HepG2 (cell line): Measurements from ENCODE around the gene FCN3. TPM values are rescaled to one million over a fixed set of nuclear protein-coding genes. Genes with fewer than 3 reads are reported as not detected.

Experiments
- ATAC-seq: fragments of 200-7000 bp; cut with Tn5 transposase; 3 replicates; pipeline ENCODE4 v1.9.1; 2020; ENCODE audit warnings: mild to moderate bottlenecking, moderate library complexity
- BruUV-seq: library from RNA; stranded (reverse); fragments of 400-500 nt; replicated peaks from 2 replicates; lab custom pipeline; 2021; lab: Mats Ljungman, UMichigan
- CTCF ChIA-PET: fragments of 300-600 bp; formaldehyde crosslinking; extraction: SDS; loops from one replicate; lab custom pipeline; 2021; ENCODE audit warnings: low total read pairs, inconsistent platforms, low intra/inter-chr PET ratio; lab: Yijun Ruan, JAX
- POLR2A ChIA-PET: fragments of 350-600 bp; sonication (Branson Sonifier 250); formaldehyde crosslinking; loops from one replicate; lab custom pipeline; 2020; ENCODE audit warnings: antibody characterized with exemption, inconsistent platforms; lab: Yijun Ruan, JAX
- DNase-seq: peaks from one replicate; pipeline ENCODE4 v3.0.0-alpha.2; 2015; ENCODE audit warnings: low spot score
- FAIRE-seq: peaks from 3 replicates; lab custom pipeline; 2011; peaks lifted over from hg19 to GRCh38; lab: Jason Lieb, UNC
- H2AFZ ChIP-seq: one replicate; pipeline ENCODE4 v1.6.1; 2011; ENCODE audit warnings: low read length, inconsistent platforms
- H3K27ac ChIP-seq: fragments of 300-600 bp; 3 replicates; pipeline ENCODE4 v1.8.0; 2011; ENCODE audit warnings: mixed run types, mild to moderate bottlenecking, mixed read lengths, low read length, inconsistent platforms; ENCODE audit not compliant: insufficient read depth; ENCODE audit errors: extremely low read length
- H3K27me3 ChIP-seq, 2 experiments: fragments of 200-600 bp in 1 of 2; 2 replicates in 1 of 2; 3 replicates in 1 of 2; pipeline versions ENCODE4 v1.6.0 to v1.8.0; 2011; ENCODE audit warnings: low read length in 2 of 2, mild to moderate bottlenecking in 2 of 2, moderate library complexity in 2 of 2, inconsistent platforms in 1 of 2; ENCODE audit not compliant: insufficient read depth in 2 of 2, control insufficient read depth in 1 of 2
- H3K36me3 ChIP-seq, 2 experiments: fragments of 200-600 bp in 1 of 2; replicated peaks in 1 of 2; 2 replicates in 1 of 2; 3 replicates in 1 of 2; pipeline versions ENCODE4 v1.5.1 to v1.8.0; 2011; ENCODE audit warnings: low read length in 2 of 2, inconsistent platforms in 1 of 2; ENCODE audit not compliant: insufficient read depth in 2 of 2, control insufficient read depth in 1 of 2
- H3K4me1 ChIP-seq: 2 replicates; pipeline ENCODE4 v1.5.1; 2012; ENCODE audit warnings: low read length, inconsistent platforms; ENCODE audit not compliant: insufficient read depth
- H3K4me2 ChIP-seq: 2 replicates; pipeline ENCODE4 v1.6.0; 2011; ENCODE audit warnings: low read depth, low read length, inconsistent platforms
- H3K4me3 ChIP-seq, 3 experiments: fragments of 200-600 bp in 1 of 3; sonication (generic), shearing (Covaris generic) in 1 of 3; replicated peaks in 1 of 3; 2 replicates each; pipeline ENCODE4 v1.5.1; 2011 to 2016; ENCODE audit warnings: low read length in 3 of 3, inconsistent platforms in 2 of 3, low read depth in 2 of 3, mild to moderate bottlenecking in 2 of 3, control low read depth in 1 of 3, mixed read lengths in 1 of 3; ENCODE audit not compliant: insufficient read depth in 1 of 3
- H3K79me2 ChIP-seq: one replicate; pipeline ENCODE4 v1.6.1; 2011; ENCODE audit warnings: low read length, inconsistent platforms; ENCODE audit not compliant: insufficient read depth
- H3K9ac ChIP-seq: 2 replicates; pipeline ENCODE4 v1.6.0; 2011; ENCODE audit warnings: mild to moderate bottlenecking, low read depth, low read length, inconsistent platforms; ENCODE audit not compliant: insufficient read depth
- H3K9me3 ChIP-seq: 2 replicates; pipeline ENCODE4 v1.5.1; 2012; ENCODE audit warnings: mild to moderate bottlenecking, low read length
- H4K20me1 ChIP-seq: 2 replicates; pipeline ENCODE4 v1.6.0; 2011; ENCODE audit warnings: inconsistent platforms, mild to moderate bottlenecking, low read length, moderate library complexity; ENCODE audit not compliant: insufficient read depth
- BORCS8-MEF2B ChIP-seq: sonication (generic); formaldehyde crosslinking; IDR thresholded peaks from 2 replicates; pipeline ENCODE4 v1.8.0; 2022; ENCODE audit warnings: mild to moderate bottlenecking, missing genetic modification reagents
- TBP ChIP-seq: sonication (generic); formaldehyde crosslinking; IDR thresholded peaks from 2 replicates; pipeline ENCODE4 v1.5.0; 2020; ENCODE audit warnings: missing genetic modification reagents
- USF2 ChIP-seq, 2 experiments: sonication (generic) in 1 of 2; formaldehyde crosslinking in 1 of 2; IDR thresholded peaks; 2 replicates each; pipeline versions ENCODE4 v1.5.1 to v1.6.1; 2011 to 2020; ENCODE audit warnings: borderline replicate concordance in 1 of 2, low read depth in 1 of 2, low read length in 1 of 2, mild to moderate bottlenecking in 1 of 2, missing genetic modification reagents in 1 of 2, moderate library complexity in 1 of 2
- ZBTB40 ChIP-seq, 2 experiments: fragments of 450-650 bp in 1 of 2; sonication (generic) in 1 of 2; formaldehyde crosslinking in 1 of 2; IDR thresholded peaks; 2 replicates each; pipeline versions ENCODE4 v1.6.1 to v1.8.0; 2016 to 2022; ENCODE audit warnings: antibody characterized with exemption in 1 of 2, mild to moderate bottlenecking in 1 of 2, missing genetic modification reagents in 1 of 2
- ZNF264 ChIP-seq: sonication (generic); formaldehyde crosslinking; IDR thresholded peaks from 2 replicates; pipeline ENCODE4 v1.4.0; 2020; ENCODE audit warnings: missing genetic modification reagents
- WGBS: methylation state at CpG from one replicate; pipeline ENCODE4 v1.1.6; 2017; ENCODE audit warnings: low lambda C conversion rate; 5-methylcytosine and 5-hydroxymethylcytosine counted together
- in situ Hi-C: cut with HindIII; loops from 2 replicates; pipeline ENCODE4 v1.10.0; 2017; ENCODE audit warnings: low pct_unique_long_range_greater_than_20kb; ENCODE audit not compliant: extremely low pct_ligation_motif_present
- intact Hi-C: fragments of 100-400 bp; cut with micrococcal nuclease; formaldehyde crosslinking; loops from one replicate; pipeline ENCODE4 v1.10.0; 2022; ENCODE audit not compliant: unreplicated experiment
- polyA plus RNA-seq, 8 experiments: library from polyadenylated mRNA; depleted of rRNA in 3 of 8; stranded (reverse) in 7 of 8; unstranded in 1 of 8; fragments of >200 nt; fragmentation: Illumina TruSeq in 4 of 8; extraction: Trizol in 4 of 8; gene quantifications; 2 replicates each; pipeline versions ENCODE4 v1.2.1 to v1.2.3, GENCODE V29; 2011 to 2016; ENCODE audit warnings: low read depth in 4 of 8, missing spikeins in 1 of 8, mixed read lengths in 1 of 8; ENCODE audit not compliant: insufficient read depth in 1 of 8
- total RNA-seq, 5 experiments: library from RNA; depleted of rRNA; stranded (reverse); fragments of >200 nt; fragmentation: Illumina TruSeq; extraction: Trizol; gene quantifications; 2 replicates each; pipeline ENCODE4 v1.2.3, GENCODE V29; 2016; ENCODE audit warnings: low read depth in 1 of 5

FCN3 gene
- total and polyA plus RNA-seq, 2 of the 13 experiments (the other 11 are each of a cell fraction or from before 2014, with no cell fraction given), result not detected

GRCh38 chr1:27394925-27395324, 20.3 kb upstream of the FCN3 start:
- Histone ChIP-seq H3K9me3 (no peaks in the 10 kb centered on the region), H3K4me1 (peaks cover 28% of the 10 kb centered on the region), H3K79me2 (no peaks in the 10 kb centered on the region), H3K4me3 (no peak overlapping the region), H3K9ac (no peak overlapping the region), H3K4me2 (no peak overlapping the region), H3K27ac (no peak overlapping the region), H3K27me3 (peaks cover 0 to 2% of the 10 kb centered on the region in 2 experiments; a peak in 2 of 5 replicates), H4K20me1 (no peaks in the 10 kb centered on the region), H2AFZ (no peak overlapping the region), H3K36me3 (no peaks in the 10 kb centered on the region)
- BruUV-seq, result no TSS peak
- intact Hi-C loops (loop anchor here (1.0 to 10.0 kb wide), 2 partner anchors 38 to 270 kb away; no protein-coding TSS in a partner anchor), in situ Hi-C loops (loop anchor here (5.0 kb wide), 4 partner anchors 38 to 283 kb away; no protein-coding TSS in a partner anchor)
- ATAC-seq (no peak), DNase-seq (no peak), FAIRE-seq (no peak)
- WGBS, result 92% methylated on average over 1 of the region's 1 CpG
- CTCF ChIA-PET, result interaction anchor here (1.3 to 2.4 kb wide), 4 partner anchors 38 to 98 kb away, joined by 4 to 17 read pairs (median 8); no protein-coding TSS in a partner anchor
- POLR2A ChIA-PET, result interaction anchor here (0.6 to 1.8 kb wide), 4 partner anchors 17 to 212 kb away, joined by 3 to 6 read pairs (median 3); partner anchors contain the start of gene WASF2
- TF ChIP-seq ZNF264 (CRISPR knock-in tag) (no peak), ZBTB40 (IDR thresholded peaks at IDR 0.05) (no peak), ZBTB40 (CRISPR knock-in tag; IDR thresholded peaks at IDR 0.05) (no peak), USF2 (IDR thresholded peaks at IDR 0.05; ENCODE audit: low read depth, low read length) (no peak), USF2 (CRISPR knock-in tag; IDR thresholded peaks at IDR 0.05; ENCODE audit: borderline replicate concordance) (no peak), TBP (no peak), BORCS8-MEF2B (CRISPR knock-in tag) (no peak)
